ACHN (cell line): ENCODE data around the gene PNPO.

Experiments used
- DNase-seq: peaks from one replicate; pipeline ENCODE4 v3.0.0-alpha.2; 2015
- in situ Hi-C: cut with HindIII; loops from 2 replicates; pipeline ENCODE4 v1.10.0; 2017; ENCODE audit warnings: low sequenced_read_pairs, low pct_ligation_motif_present, low pct_unique_long_range_greater_than_20kb

Gene PNPO

GRCh38 chr17:47945529-47946508, 4.4 kb downstream of the PNPO start:
- in situ Hi-C loops, result no loop called here
- DNase-seq, result no peak

- no peak for DNase-seq
- in situ Hi-C loops, result no loop called here
Measured at GRCh38 chr17:47946516-47946915, 5.1 kb downstream of the PNPO start.

- peak; percentile 86 for DNase-seq
- in situ Hi-C loops, result no loop called here
Measured at GRCh38 chr17:47946929-47947397, 5.6 kb downstream of the PNPO start.

- peak; percentile 54 for DNase-seq
Measured at GRCh38 chr17:47948706-47949196, 7.4 kb downstream of the PNPO start.

GRCh38 chr17:47949197-47949759, 7.9 kb downstream of the PNPO start:
- DNase-seq, result peak; percentile 85
- in situ Hi-C loops, result no loop called here

More at GRCh38 chr17:47948706-47949196, 7.4 kb downstream of the PNPO start:
- in situ Hi-C loops, result no loop called here

- no peak for DNase-seq
- in situ Hi-C loops, result no loop called here
Measured at GRCh38 chr17:47949946-47950345, 8.6 kb downstream of the PNPO start.

GRCh38 chr17:47950448-47950847, 9.1 kb downstream of the PNPO start:
- DNase-seq, result no peak
- in situ Hi-C loops, result no loop called here

- in situ Hi-C loops, result no loop called here
- DNase-seq, result no peak
Measured at GRCh38 chr17:47952171-47953021, 11.0 kb downstream of the PNPO start.

GRCh38 chr17:47953909-47954308, 12.5 kb downstream of the PNPO start:
- in situ Hi-C loops, result no loop called here
- DNase-seq, result no peak

GRCh38 chr17:47955497-47956461, 14.4 kb downstream of the PNPO start:
- no peak for DNase-seq
- in situ Hi-C loops, result no loop called here

- in situ Hi-C loops, result no loop called here
- DNase-seq, result peak; percentile 31
Measured at GRCh38 chr17:47956791-47957590, 15.6 kb downstream of the PNPO start.

GRCh38 chr17:47957591-47958490, 16.5 kb downstream of the PNPO start, which contains the start of gene PRR15L:
PRR15L (minus strand) TSS chr17:47957883; CDS start chr17:47953234, 4,649 bp downstream.
- DNase-seq, result no peak
- in situ Hi-C loops, result no loop called here

- DNase-seq, result no peak
- in situ Hi-C loops, result no loop called here
Measured at GRCh38 chr17:47959825-47960655, 18.7 kb downstream of the PNPO start.

- in situ Hi-C loops, result no loop called here
- DNase-seq, result no peak
Measured at GRCh38 chr17:47961406-47961805, 20.0 kb downstream of the PNPO start.

GRCh38 chr17:47962901-47963300, 21.5 kb downstream of the PNPO start:
- in situ Hi-C loops, result no loop called here
- no peak for DNase-seq
